SK-N-SH (cell line): ENCODE data around the gene GOT1.

ENCODE experiments used
- FOXM1 ChIP-seq: IDR thresholded peaks from 2 replicates; pipeline ENCODE4 v1.4.0; 2012; ENCODE audit warnings: low read depth, mild to moderate bottlenecking
- NFIC ChIP-seq: IDR thresholded peaks from 2 replicates; pipeline ENCODE4 v1.4.0; 2012; ENCODE audit warnings: borderline replicate concordance
- RFX5 ChIP-seq: IDR thresholded peaks from 2 replicates; pipeline ENCODE4 v1.6.1; 2012; ENCODE audit warnings: mild to moderate bottlenecking, improper control_type of control experiment, low read length
- YY1 ChIP-seq: IDR thresholded peaks from 2 replicates; pipeline ENCODE4 v1.4.0; 2012; ENCODE audit warnings: low read depth, mild to moderate bottlenecking

- TF ChIP-seq FOXM1, result no peak
- no peak for TF ChIP-seq RFX5
- no peak for TF ChIP-seq NFIC
- TF ChIP-seq YY1, result no peak
These were observed 69.5 kb downstream of the GOT1 start for GRCh38 chr10:99360934-99361333.
